ENCODE data around the gene SH3YL1.

SH3YL1 gene

GRCh38 chr2:263774-264492 lies at the start of gene SH3YL1:
Gene SH3YL1 (minus strand): TSS chr2:264032. CDS start chr2:263984, 48 bp downstream.
- peak; percentile 58 for DNase-seq

- no peak for DNase-seq
These were observed 47.2 kb upstream of the SH3YL1 start for GRCh38 chr2:310994-311393.

- no peak for DNase-seq
These were observed 46.2 kb upstream of the SH3YL1 start for GRCh38 chr2:309954-310510.

GRCh38 chr2:309148-309953 lies 45.5 kb upstream of the SH3YL1 start:
- no peak for DNase-seq

- no peak for DNase-seq
These were observed 41.5 kb upstream of the SH3YL1 start for GRCh38 chr2:305366-305765.

- DNase-seq: no peak
These were observed 32.5 kb upstream of the SH3YL1 start for GRCh38 chr2:296354-296753.

- no peak for DNase-seq
These were observed 31.3 kb upstream of the SH3YL1 start for GRCh38 chr2:295090-295489.

- peak; percentile 18 for DNase-seq
These were observed 26.4 kb upstream of the SH3YL1 start for GRCh38 chr2:290090-290722.

GRCh38 chr2:289362-290089 lies 25.7 kb upstream of the SH3YL1 start:
- DNase-seq: no peak

GRCh38 chr2:288758-289361 lies 25.0 kb upstream of the SH3YL1 start:
- no peak for DNase-seq

GRCh38 chr2:287911-288757 lies 24.3 kb upstream of the SH3YL1 start, which contains the start of gene ALKAL2:
Gene ALKAL2 (minus strand): TSS chr2:288091. CDS start chr2:287835, 256 bp downstream.
- no peak for DNase-seq

GRCh38 chr2:287471-287885 lies 23.6 kb upstream of the SH3YL1 start:
- no peak for DNase-seq

- DNase-seq: no peak
These were observed 23.1 kb upstream of the SH3YL1 start for GRCh38 chr2:286774-287392.

- no peak for DNase-seq
These were observed 22.2 kb upstream of the SH3YL1 start for GRCh38 chr2:286035-286434.

- no peak for DNase-seq
These were observed 21.7 kb upstream of the SH3YL1 start for GRCh38 chr2:285531-285930.

- no peak for DNase-seq
These were observed 21.2 kb upstream of the SH3YL1 start for GRCh38 chr2:284896-285492.

- DNase-seq: no peak
These were observed 20.4 kb upstream of the SH3YL1 start for GRCh38 chr2:283996-284794.

GRCh38 chr2:282371-283263 lies 18.8 kb upstream of the SH3YL1 start:
- DNase-seq: no peak
